OCI-LY3 (cell line): ENCODE results near the gene B3GNT7.

Source experiments
- EZH2phosphoT487 ChIP-seq: fragments of 200-600 bp; shearing (Covaris generic); IDR thresholded peaks from 2 replicates; pipeline ENCODE4 v1.6.1; 2018; ENCODE audit warnings: antibody characterized with exemption, mixed run types, low read depth
- TF ChIP-seq, protein P1 (sequence below): fragments of 200-600, 300-600 bp; sonication (generic); IDR thresholded peaks from 2 replicates; pipeline ENCODE4 v1.5.1; 2014; ENCODE audit warnings: antibody characterized with exemption, low read length, low read depth

DNA sequence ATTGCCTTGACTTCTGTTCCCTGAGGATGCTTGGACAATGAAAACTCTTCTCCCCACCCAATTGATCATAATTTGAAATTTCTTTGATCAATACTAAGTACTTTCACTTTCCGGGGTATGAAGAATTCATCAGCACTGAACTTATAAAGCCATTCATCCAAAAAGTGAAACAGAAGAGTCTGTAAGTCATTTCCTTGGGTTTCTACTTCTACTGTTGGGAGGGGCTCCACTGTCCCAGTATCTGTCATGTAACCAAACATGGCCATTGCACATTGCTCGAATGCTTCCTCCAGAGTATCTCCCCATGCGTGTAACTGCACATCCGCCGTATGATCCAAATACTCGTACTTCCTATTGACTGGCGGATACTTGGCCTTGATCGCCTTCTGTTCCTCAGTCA is 38.5 kb downstream of the B3GNT7 start:
- TF ChIP-seq, protein P1, sequence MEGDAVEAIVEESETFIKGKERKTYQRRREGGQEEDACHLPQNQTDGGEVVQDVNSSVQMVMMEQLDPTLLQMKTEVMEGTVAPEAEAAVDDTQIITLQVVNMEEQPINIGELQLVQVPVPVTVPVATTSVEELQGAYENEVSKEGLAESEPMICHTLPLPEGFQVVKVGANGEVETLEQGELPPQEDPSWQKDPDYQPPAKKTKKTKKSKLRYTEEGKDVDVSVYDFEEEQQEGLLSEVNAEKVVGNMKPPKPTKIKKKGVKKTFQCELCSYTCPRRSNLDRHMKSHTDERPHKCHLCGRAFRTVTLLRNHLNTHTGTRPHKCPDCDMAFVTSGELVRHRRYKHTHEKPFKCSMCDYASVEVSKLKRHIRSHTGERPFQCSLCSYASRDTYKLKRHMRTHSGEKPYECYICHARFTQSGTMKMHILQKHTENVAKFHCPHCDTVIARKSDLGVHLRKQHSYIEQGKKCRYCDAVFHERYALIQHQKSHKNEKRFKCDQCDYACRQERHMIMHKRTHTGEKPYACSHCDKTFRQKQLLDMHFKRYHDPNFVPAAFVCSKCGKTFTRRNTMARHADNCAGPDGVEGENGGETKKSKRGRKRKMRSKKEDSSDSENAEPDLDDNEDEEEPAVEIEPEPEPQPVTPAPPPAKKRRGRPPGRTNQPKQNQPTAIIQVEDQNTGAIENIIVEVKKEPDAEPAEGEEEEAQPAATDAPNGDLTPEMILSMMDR, result no peak
- no peak for TF ChIP-seq EZH2phosphoT487
